B cell (primary cell): ENCODE results near the gene TAF13. TPM values are rescaled to one million over a fixed set of nuclear protein-coding genes. Genes with fewer than 3 reads are reported as not detected.

ENCODE experiments used
- ATAC-seq: fragments of 200-7000 bp; cut with Tn5 transposase; one replicate; pipeline ENCODE4 v1.10.0; 2021; ENCODE audit warnings: low read depth, mild to moderate bottlenecking, moderate number of reproducible peaks, moderate library complexity
- CTCF ChIA-PET: fragments of 350-600 bp; sonication (Branson Sonifier 250); formaldehyde crosslinking; loops from one replicate; lab custom pipeline; 2021; ENCODE audit warnings: antibody characterized with exemption, inconsistent platforms; lab: Charles Lee
- POLR2A ChIA-PET: fragments of 350-600 bp; sonication (Branson Sonifier 250); formaldehyde crosslinking; loops from one replicate; lab custom pipeline; 2021; ENCODE audit warnings: antibody characterized with exemption; lab: Charles Lee
- DNase-seq: peaks from one replicate; pipeline ENCODE4 v3.0.0; 2013
- H2AFZ ChIP-seq: 2 replicates; pipeline ENCODE4 v1.6.1; 2012; ENCODE audit warnings: mild to moderate bottlenecking, low read depth, low read length; ENCODE audit not compliant: insufficient read depth, poor library complexity, severe bottlenecking
- H3K27ac ChIP-seq, 2 donors: 1 replicate in 1 of 2; 2 replicates in 1 of 2; pipeline ENCODE4 v1.5.1; 2012 to 2013; ENCODE audit warnings: low read length in 2 of 2, mild to moderate bottlenecking in 2 of 2, moderate library complexity in 1 of 2
- H3K27me3 ChIP-seq, 4 experiments: fragments of 200-600 bp in 1 of 4; sonication (generic) in 1 of 4; replicated peaks in 1 of 4; 1 replicate in 2 of 4; 2 replicates in 2 of 4; pipeline versions ENCODE4 v1.6.1 to v1.7.0; 2013 to 2016; ENCODE audit warnings: low read length in 3 of 4, mild to moderate bottlenecking in 2 of 4, mixed read lengths in 1 of 4, moderate library complexity in 1 of 4; ENCODE audit not compliant: insufficient read depth in 4 of 4, control insufficient read depth in 3 of 4; ENCODE audit errors: control extremely low read depth in 1 of 4
- H3K36me3 ChIP-seq, 2 experiments: replicated peaks in 1 of 2; 1 replicate in 1 of 2; 2 replicates in 1 of 2; pipeline versions ENCODE4 v1.6.1 to v1.7.1; 2013; ENCODE audit warnings: low read length in 1 of 2; ENCODE audit not compliant: insufficient read depth in 2 of 2, control insufficient read depth in 1 of 2; ENCODE audit errors: control extremely low read depth in 1 of 2, extremely low read depth in 1 of 2
- H3K4me1 ChIP-seq, 2 donors: fragments of 200-600 bp in 1 of 2; sonication (generic) in 1 of 2; 1 replicate in 1 of 2; 2 replicates in 1 of 2; pipeline versions ENCODE4 v1.5.1 to v1.6.1; 2013 to 2017; ENCODE audit warnings: low read length in 2 of 2; ENCODE audit not compliant: control insufficient read depth in 2 of 2, insufficient read depth in 2 of 2
- H3K4me2 ChIP-seq: replicated peaks from 2 replicates; pipeline ENCODE3; 2012; ENCODE audit warnings: mild to moderate bottlenecking, low read depth, low read length; ENCODE audit not compliant: poor library complexity, severe bottlenecking
- H3K4me3 ChIP-seq, 5 experiments: fragments of 200-600 bp in 1 of 5; sonication (generic) in 1 of 5; 1 replicate in 3 of 5; 2 replicates in 2 of 5; pipeline versions ENCODE4 v1.5.1 to v1.7.0; 2011 to 2016; ENCODE audit warnings: low read length in 4 of 5, mild to moderate bottlenecking in 4 of 5, low read depth in 2 of 5, control low read depth in 1 of 5, moderate library complexity in 1 of 5; ENCODE audit not compliant: insufficient read depth in 1 of 5; ENCODE audit errors: control extremely low read depth in 1 of 5, extremely low read depth in 1 of 5
- H3K79me2 ChIP-seq: fragments of 200-600 bp; sonication (generic); one replicate; pipeline ENCODE4 v1.6.0; 2016; ENCODE audit warnings: low read length; ENCODE audit not compliant: control insufficient read depth, insufficient read depth
- H3K9ac ChIP-seq: fragments of 200-600 bp; sonication (generic); 2 replicates; pipeline ENCODE4 v1.6.1; 2017; ENCODE audit warnings: mild to moderate bottlenecking, low read length, moderate library complexity
- H3K9me3 ChIP-seq, 3 donors: one replicate each; pipeline versions ENCODE4 v1.6.1 to v1.7.1; 2013; ENCODE audit warnings: low read length in 2 of 3; ENCODE audit not compliant: control insufficient read depth in 2 of 3, insufficient read depth in 1 of 3; ENCODE audit errors: control extremely low read depth in 1 of 3
- H4K20me1 ChIP-seq: 2 replicates; pipeline ENCODE4 v1.6.0; 2012; ENCODE audit warnings: mild to moderate bottlenecking, low read length; ENCODE audit not compliant: insufficient read depth, control insufficient read depth, poor library complexity, severe bottlenecking
- H3K27ac Mint-ChIP-seq: one replicate; pipeline ENCODE4 v1.8.0; 2021; ENCODE audit warnings: mixed read lengths
- H3K27me3 Mint-ChIP-seq: one replicate; pipeline ENCODE4 v1.8.0; 2021; ENCODE audit warnings: mixed read lengths
- H3K4me1 Mint-ChIP-seq: one replicate; pipeline ENCODE4 v1.8.0; 2021; ENCODE audit warnings: mixed read lengths
- H3K4me3 Mint-ChIP-seq: one replicate; pipeline ENCODE4 v1.8.0; 2021; ENCODE audit warnings: mixed read lengths
- H3K9me3 Mint-ChIP-seq: one replicate; pipeline ENCODE4 v1.8.0; 2022; ENCODE audit warnings: mixed read lengths; ENCODE audit not compliant: insufficient read depth
- CTCF ChIP-seq: fragments of 200-600 bp; IDR thresholded peaks from one replicate; pipeline ENCODE4 v1.8.0; 2022; ENCODE audit warnings: antibody characterized with exemption, mild to moderate bottlenecking
- EZH2 ChIP-seq: IDR thresholded peaks from 2 replicates; pipeline ENCODE4 v1.6.1; 2012; ENCODE audit warnings: borderline replicate concordance, low read depth, mild to moderate bottlenecking, moderate library complexity, low read length; ENCODE audit not compliant: insufficient read depth, poor library complexity, severe bottlenecking
- WGBS: methylation state at CpG from one replicate; pipeline ENCODE4 v1.1.5; 2013; ENCODE audit warnings: missing lambda C conversion rate; ENCODE audit not compliant: insufficient coverage; 5-methylcytosine and 5-hydroxymethylcytosine counted together
- intact Hi-C: fragments of 100-400 bp; cut with micrococcal nuclease; formaldehyde crosslinking; loops from one replicate; pipeline ENCODE4 v1.10.0; 2022
- polyA plus RNA-seq: library from polyadenylated mRNA; depleted of rRNA; stranded (reverse); fragments of >200 nt; gene quantifications from 2 replicates; pipeline ENCODE4 v1.2.3, GENCODE V29; 2012
- total RNA-seq, 2 donors: library from RNA; stranded (reverse); fragments of 120-200 nt in 1 of 2; gene quantifications; 1 replicate in 1 of 2; 2 replicates in 1 of 2; pipeline versions ENCODE4 v1.2.3 to v1.2.4, GENCODE V29; 2013 to 2022

Gene TAF13
- total and polyA plus RNA-seq, 2 donors (not counting 1 experiment from before 2014, with no cell fraction given): 6.6 to 14.3 TPM

GRCh38 chr1:109112652-109113285 is 37.0 kb upstream of the TAF13 start:
- Mint-ChIP-seq H3K9me3 (no peaks in the 10 kb centered on the region), H3K27ac (peak overlapping the region; percentile 75), H3K4me1 (peaks cover 27% of the 10 kb centered on the region), H3K4me3 (peak overlapping the region; percentile 85), H3K27me3 (peaks cover 31% of the 10 kb centered on the region)
- Histone ChIP-seq H2AFZ (peak overlapping the region; percentile 69), H3K4me3 (peak overlapping the region; percentile 30 to 54 (median 37)), H3K36me3 (no peaks in the 10 kb centered on the region), H3K27me3 (peaks cover 0 to 23% (median 20%) of the 10 kb centered on the region in 4 experiments), H3K9me3 (peaks cover 0 to 6% (median 0%) of the 10 kb centered on the region in 3 donors), H4K20me1 (no peaks in the 10 kb centered on the region), H3K9ac (peak overlapping the region; percentile 59), H3K4me2 (peak overlapping the region; percentile 86), H3K27ac (peak overlapping the region in 1 of 2 donors; percentile 45), H3K4me1 (peaks cover 25 to 26% of the 10 kb centered on the region in 2 donors), H3K79me2 (peaks cover 3% of the 10 kb centered on the region)
- intact Hi-C loops: loop anchor here (1.0 to 5.0 kb wide), 7 partner anchors 12 to 555 kb away; partner anchors contain the start of genes CLCC1, SORT1 and STXBP3
- TF ChIP-seq CTCF: peak; percentile 85
- TF ChIP-seq EZH2: no peak
- WGBS: 4% methylated on average over 30 of the region's 31 CpGs
- ATAC-seq (peak; percentile 69), DNase-seq (peak; percentile 91)
- ChIA-PET POLR2A (interaction anchor here (0.9 to 4.8 kb wide), 2 partner anchors 12 to 52 kb away, joined by 3 to 27 read pairs; no protein-coding TSS in a partner anchor), CTCF (interaction anchor here (0.6 to 5.7 kb wide), 21 partner anchors 9 to 552 kb away, joined by 3 to 64 read pairs (median 3); partner anchors contain the start of genes SARS1, TAF13 and TMEM167B)
